PC-9 (cell line): Measurements from ENCODE around the gene GPR137. TPM values are rescaled to one million over a fixed set of nuclear protein-coding genes. Genes with fewer than 3 reads are reported as not detected.

Experiments used
- BruUV-seq: library from RNA; stranded (reverse); fragments of 400-500 nt; replicated peaks from 2 replicates; lab custom pipeline; 2021; lab: Mats Ljungman, UMichigan
- CTCF ChIA-PET: fragments of 300-600 bp; sonication (Branson Sonifier 250); formaldehyde crosslinking; loops from one replicate; lab custom pipeline; 2022; ENCODE audit warnings: antibody characterized with exemption; lab: Charles Lee
- POLR2A ChIA-PET: fragments of 300-600 bp; sonication (Branson Sonifier 250); formaldehyde crosslinking; loops from one replicate; lab custom pipeline; 2022; ENCODE audit warnings: antibody characterized with exemption; ENCODE audit not compliant: unreplicated experiment; lab: Charles Lee
- DNase-seq, 2 experiments: peaks; one replicate each; pipeline versions ENCODE4 v3.0.0 to v3.0.0-alpha.2; 2015 to 2022; ENCODE audit warnings: mixed read lengths in 1 of 2
- H2AFZ ChIP-seq: fragments of 200-600 bp; sonication (generic); 2 replicates; pipeline ENCODE4 v1.8.1; 2017; ENCODE audit warnings: antibody characterized with exemption
- H3F3A ChIP-seq: fragments of 200-600 bp; sonication (generic); 2 replicates; pipeline ENCODE4 v1.8.1; 2017; ENCODE audit warnings: antibody characterized with exemption, mild to moderate bottlenecking, low read depth; ENCODE audit not compliant: insufficient read depth
- H3K27ac ChIP-seq: fragments of 200-600 bp; sonication (generic); 2 replicates; pipeline ENCODE4 v1.6.1; 2016; ENCODE audit warnings: mixed run types
- H3K27me3 ChIP-seq: fragments of 200-600 bp; sonication (generic); 2 replicates; pipeline ENCODE4 v1.6.1; 2016; ENCODE audit warnings: low read depth, mixed run types; ENCODE audit not compliant: insufficient read depth
- H3K36me3 ChIP-seq: fragments of 200-600 bp; sonication (generic); 2 replicates; pipeline ENCODE4 v1.6.1; 2016; ENCODE audit warnings: low read depth, mixed run types
- H3K4me1 ChIP-seq: fragments of 200-600 bp; sonication (generic); replicated peaks from 2 replicates; pipeline ENCODE4 v1.6.1; 2016; ENCODE audit warnings: mixed run types; ENCODE audit not compliant: insufficient read depth
- H3K4me2 ChIP-seq: fragments of 200-600 bp; sonication (generic); 2 replicates; pipeline ENCODE4 v1.6.1; 2017; ENCODE audit warnings: mixed run types
- H3K4me3 ChIP-seq: fragments of 200-600 bp; sonication (generic); 2 replicates; pipeline ENCODE4 v1.6.1; 2016; ENCODE audit warnings: mixed run types
- H3K79me2 ChIP-seq: fragments of 200-600 bp; sonication (generic); 2 replicates; pipeline ENCODE4 v1.6.1; 2017; ENCODE audit warnings: low read depth, mixed run types
- H3K9me2 ChIP-seq: fragments of 200-600 bp; sonication (generic); 2 replicates; pipeline ENCODE4 v1.8.1; 2017; ENCODE audit warnings: mild to moderate bottlenecking; ENCODE audit not compliant: insufficient read depth
- H3K9me3 ChIP-seq: fragments of 200-600 bp; sonication (generic); 2 replicates; pipeline ENCODE4 v1.8.1; 2016; ENCODE audit warnings: low read depth; ENCODE audit not compliant: insufficient read depth
- H4K20me1 ChIP-seq: fragments of 200-600 bp; sonication (generic); 2 replicates; pipeline ENCODE4 v1.8.1; 2017; ENCODE audit not compliant: insufficient read depth
- EZH2 ChIP-seq: fragments of 200-600 bp; sonication (generic); IDR thresholded peaks from 2 replicates; pipeline ENCODE4 v1.8.0; 2017; ENCODE audit warnings: antibody characterized with exemption, low read depth
- intact Hi-C: fragments of 100-400 bp; cut with micrococcal nuclease; formaldehyde crosslinking; loops from one replicate; pipeline ENCODE4 v1.10.0; 2022; ENCODE audit not compliant: unreplicated experiment
- total RNA-seq: library from RNA; stranded (reverse); gene quantifications from 2 replicates; pipeline ENCODE4 v1.2.3, GENCODE V29; 2021
- TF ChIP-seq, protein P1 (sequence below): fragments of 200-600 bp; sonication (generic); conservative IDR thresholded peaks from 2 replicates; pipeline ENCODE4 v1.6.1; 2017; ENCODE audit warnings: mixed run types, antibody characterized with exemption, mild to moderate bottlenecking, moderate library complexity

GPR137 gene
- total RNA-seq, 1 experiment from 2014 or later = 72.8 TPM

DNA sequence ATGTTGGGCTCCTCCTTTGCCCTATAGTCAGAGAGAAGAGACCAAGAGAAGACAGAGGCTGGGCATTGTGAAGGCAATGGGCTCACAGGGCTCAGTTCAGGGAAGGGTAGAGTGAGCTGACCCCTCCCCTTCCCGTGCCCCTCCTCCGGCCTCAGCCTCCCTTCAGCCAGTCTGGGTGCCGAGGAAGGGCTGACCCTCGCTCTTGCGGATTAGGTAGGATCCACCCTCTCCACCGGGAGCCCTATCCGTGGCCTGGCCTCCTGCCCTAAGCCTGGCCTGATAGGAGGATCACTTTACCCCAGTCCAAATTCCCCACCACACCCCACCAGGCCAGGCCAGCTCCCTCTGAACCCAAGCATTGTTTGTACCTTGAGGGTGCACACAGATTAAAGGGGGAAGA lies 37.1 kb upstream of the GPR137 start:
- ChIA-PET POLR2A (no interaction called here), CTCF (interaction anchor here (1.6 kb wide), 1 partner anchor 22 kb away, joined by 3 read pairs; the partner anchor contains the start of genes NUDT22 and TRPT1)
- intact Hi-C loops = no loop called here
- Histone ChIP-seq H3K9me3 (no peaks in the 10 kb centered on the region), H3K4me2 (no peak overlapping the region), H3K36me3 (peaks cover 3% of the 10 kb centered on the region; the same call in 1 of the 2 replicates), H4K20me1 (0 out of 2 replicates have a peak, but pooled peaks cover 11% of the 10 kb centered on the region), H3F3A (peaks cover 68% of the 10 kb centered on the region), H3K9me2 (no peaks in the 10 kb centered on the region), H3K27ac (no peak overlapping the region), H3K27me3 (no peaks in the 10 kb centered on the region), H3K4me1 (peaks cover 14% of the 10 kb centered on the region), H2AFZ (no peak overlapping the region), H3K4me3 (no peak overlapping the region), H3K79me2 (peaks cover 39% of the 10 kb centered on the region)
- TF ChIP-seq EZH2 = no peak
- TF ChIP-seq, protein P1, sequence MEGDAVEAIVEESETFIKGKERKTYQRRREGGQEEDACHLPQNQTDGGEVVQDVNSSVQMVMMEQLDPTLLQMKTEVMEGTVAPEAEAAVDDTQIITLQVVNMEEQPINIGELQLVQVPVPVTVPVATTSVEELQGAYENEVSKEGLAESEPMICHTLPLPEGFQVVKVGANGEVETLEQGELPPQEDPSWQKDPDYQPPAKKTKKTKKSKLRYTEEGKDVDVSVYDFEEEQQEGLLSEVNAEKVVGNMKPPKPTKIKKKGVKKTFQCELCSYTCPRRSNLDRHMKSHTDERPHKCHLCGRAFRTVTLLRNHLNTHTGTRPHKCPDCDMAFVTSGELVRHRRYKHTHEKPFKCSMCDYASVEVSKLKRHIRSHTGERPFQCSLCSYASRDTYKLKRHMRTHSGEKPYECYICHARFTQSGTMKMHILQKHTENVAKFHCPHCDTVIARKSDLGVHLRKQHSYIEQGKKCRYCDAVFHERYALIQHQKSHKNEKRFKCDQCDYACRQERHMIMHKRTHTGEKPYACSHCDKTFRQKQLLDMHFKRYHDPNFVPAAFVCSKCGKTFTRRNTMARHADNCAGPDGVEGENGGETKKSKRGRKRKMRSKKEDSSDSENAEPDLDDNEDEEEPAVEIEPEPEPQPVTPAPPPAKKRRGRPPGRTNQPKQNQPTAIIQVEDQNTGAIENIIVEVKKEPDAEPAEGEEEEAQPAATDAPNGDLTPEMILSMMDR = no peak
- no peak for DNase-seq
- no TSS peak for BruUV-seq

DNA sequence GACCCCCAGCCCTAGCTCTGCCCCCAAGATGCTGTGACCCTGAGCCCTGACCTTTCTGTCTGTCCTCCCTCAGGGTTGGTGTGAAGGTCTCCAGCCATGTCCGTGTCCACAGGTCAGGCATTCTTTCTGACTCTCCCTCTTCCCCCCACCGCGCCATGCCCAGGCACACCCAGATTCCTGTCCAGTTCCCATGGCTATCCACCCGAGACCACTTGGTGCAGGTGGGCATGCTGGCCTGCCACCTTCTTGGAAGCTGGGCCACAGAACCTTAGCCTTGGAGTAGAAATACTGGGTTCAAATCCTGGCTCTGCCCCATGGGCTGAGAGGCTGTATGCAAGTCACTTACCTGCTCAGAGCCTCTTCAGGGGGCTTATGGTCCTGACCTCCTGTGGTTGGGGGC lies 36.6 kb upstream of the GPR137 start:
- TF ChIP-seq, protein P1 = no peak
- no peak for TF ChIP-seq EZH2
- Histone ChIP-seq H3K36me3 (no peaks in the 10 kb centered on the region), H3K27ac (no peak overlapping the region), H3K9me2 (no peaks in the 10 kb centered on the region), H4K20me1 (0 out of 2 replicates have a peak, but pooled peaks cover 11% of the 10 kb centered on the region), H3K4me1 (peaks cover 14% of the 10 kb centered on the region), H2AFZ (no peak overlapping the region), H3K27me3 (no peaks in the 10 kb centered on the region), H3F3A (peaks cover 63% of the 10 kb centered on the region), H3K79me2 (peaks cover 34% of the 10 kb centered on the region), H3K4me2 (no peak overlapping the region), H3K9me3 (no peaks in the 10 kb centered on the region), H3K4me3 (no peak overlapping the region)
- intact Hi-C loops = no loop called here
- no TSS peak for BruUV-seq
- ChIA-PET CTCF (interaction anchor here (0.6 kb wide), 1 partner anchor 1451 kb away, joined by 3 read pairs; no protein-coding TSS in a partner anchor), POLR2A (no interaction called here)
- no peak for DNase-seq

DNA sequence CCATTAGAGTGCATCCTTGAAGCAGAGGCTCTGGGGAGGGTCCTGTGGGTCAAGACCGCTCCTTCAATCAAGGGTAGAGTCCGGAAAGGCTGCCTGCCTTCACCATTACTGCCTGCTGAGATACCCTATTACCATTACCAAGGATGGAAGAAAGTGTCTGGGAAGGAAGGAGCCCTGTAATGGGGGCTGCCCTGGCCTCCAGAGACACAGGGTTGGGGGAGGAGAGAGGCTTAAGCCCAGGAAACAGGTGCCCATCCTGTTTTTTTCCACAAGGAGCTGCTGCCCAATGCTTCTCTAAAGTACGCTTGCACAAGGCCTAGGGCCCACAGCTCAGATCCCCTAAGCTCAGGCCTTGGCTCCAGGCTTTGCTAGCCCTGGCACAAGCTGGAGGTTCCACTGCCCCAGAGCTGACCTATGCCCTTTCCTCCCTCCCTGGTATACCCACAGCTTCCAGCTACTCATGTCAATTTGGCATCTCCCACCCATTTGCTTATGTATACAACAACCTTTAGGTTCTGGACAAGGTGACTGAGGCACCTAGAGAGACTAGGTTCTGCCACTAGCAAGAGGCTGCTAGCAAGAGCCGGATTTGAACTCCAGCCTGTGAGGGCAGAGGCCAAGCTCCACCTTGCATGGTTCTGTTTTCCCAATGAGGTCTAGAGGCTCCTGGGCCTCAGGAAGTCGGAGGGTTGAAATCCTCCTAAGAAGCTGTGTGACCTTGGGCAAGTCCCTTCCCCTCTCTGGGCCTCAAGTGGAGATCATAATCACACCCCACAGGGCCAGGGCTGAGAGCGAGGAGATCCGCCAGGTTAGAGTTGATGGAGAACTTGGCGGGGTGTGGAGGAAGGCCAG lies 35.9 kb upstream of the GPR137 start:
- Histone ChIP-seq H3K79me2 (peaks cover 29% of the 10 kb centered on the region), H3K27ac (no peak overlapping the region), H3K9me2 (no peaks in the 10 kb centered on the region), H3K4me1 (peaks cover 12% of the 10 kb centered on the region), H3K36me3 (no peaks in the 10 kb centered on the region), H4K20me1 (peaks cover 13% of the 10 kb centered on the region; the same call in 1 of the 2 replicates), H3K27me3 (no peaks in the 10 kb centered on the region), H3K4me2 (no peak overlapping the region), H2AFZ (no peak overlapping the region), H3K4me3 (no peak overlapping the region), H3F3A (peaks cover 57% of the 10 kb centered on the region), H3K9me3 (no peaks in the 10 kb centered on the region)
- no TSS peak for BruUV-seq
- DNase-seq = no peak
- intact Hi-C loops = no loop called here
- ChIA-PET CTCF (interaction anchor here (0.6 kb wide), 2 partner anchors 54 to 1452 kb away, joined by 3 read pairs; no protein-coding TSS in a partner anchor), POLR2A (no interaction called here)
- TF ChIP-seq, protein P1 = no peak
- no peak for TF ChIP-seq EZH2
